GM12865 (cell line): ENCODE results near the gene HES5.

ENCODE experiments used
- DNase-seq: peaks from one replicate; pipeline ENCODE4 v3.0.0; 2010; ENCODE audit warnings: low read depth
- H3K4me3 ChIP-seq: 2 replicates; pipeline ENCODE4 v1.5.1; 2011; ENCODE audit warnings: mild to moderate bottlenecking, low read depth, low read length, control low read depth
- TF ChIP-seq, protein P1 (sequence below): IDR thresholded peaks from 2 replicates; pipeline ENCODE4 v1.5.1; 2011; ENCODE audit warnings: low read length, control low read depth, low read depth, inconsistent platforms; ENCODE audit not compliant: insufficient read depth; ENCODE audit errors: missing control alignments

Gene HES5

DNA sequence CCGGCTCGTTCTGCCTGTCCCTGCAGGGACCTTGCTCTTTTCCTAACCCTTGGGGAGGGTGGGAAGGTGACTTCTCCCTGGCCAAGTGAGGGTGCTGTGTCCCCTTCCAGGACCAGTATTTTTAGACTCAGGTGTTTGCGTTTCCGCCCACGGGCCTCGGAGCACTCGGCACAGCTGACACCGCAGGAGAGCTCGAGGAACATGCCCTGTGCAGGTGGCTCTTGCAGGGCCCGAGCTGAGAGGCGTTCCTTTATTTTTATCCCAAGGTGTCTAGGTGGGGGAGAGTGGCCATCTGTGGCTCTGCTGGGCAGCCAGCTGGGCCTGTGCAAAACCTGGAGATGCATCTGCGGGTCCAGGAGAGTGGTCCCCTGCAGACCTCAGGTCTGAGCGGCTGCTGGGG is 38.0 kb downstream of the HES5 start:
- TF ChIP-seq, protein P1, sequence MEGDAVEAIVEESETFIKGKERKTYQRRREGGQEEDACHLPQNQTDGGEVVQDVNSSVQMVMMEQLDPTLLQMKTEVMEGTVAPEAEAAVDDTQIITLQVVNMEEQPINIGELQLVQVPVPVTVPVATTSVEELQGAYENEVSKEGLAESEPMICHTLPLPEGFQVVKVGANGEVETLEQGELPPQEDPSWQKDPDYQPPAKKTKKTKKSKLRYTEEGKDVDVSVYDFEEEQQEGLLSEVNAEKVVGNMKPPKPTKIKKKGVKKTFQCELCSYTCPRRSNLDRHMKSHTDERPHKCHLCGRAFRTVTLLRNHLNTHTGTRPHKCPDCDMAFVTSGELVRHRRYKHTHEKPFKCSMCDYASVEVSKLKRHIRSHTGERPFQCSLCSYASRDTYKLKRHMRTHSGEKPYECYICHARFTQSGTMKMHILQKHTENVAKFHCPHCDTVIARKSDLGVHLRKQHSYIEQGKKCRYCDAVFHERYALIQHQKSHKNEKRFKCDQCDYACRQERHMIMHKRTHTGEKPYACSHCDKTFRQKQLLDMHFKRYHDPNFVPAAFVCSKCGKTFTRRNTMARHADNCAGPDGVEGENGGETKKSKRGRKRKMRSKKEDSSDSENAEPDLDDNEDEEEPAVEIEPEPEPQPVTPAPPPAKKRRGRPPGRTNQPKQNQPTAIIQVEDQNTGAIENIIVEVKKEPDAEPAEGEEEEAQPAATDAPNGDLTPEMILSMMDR = no peak
- no peak overlapping the region for H3K4me3 ChIP-seq
- DNase-seq = no peak

- no peak for DNase-seq
- TF ChIP-seq, protein P1 = no peak
- H3K4me3 ChIP-seq = no peak overlapping the region
These were observed 40.4 kb downstream of the HES5 start for GRCh38 chr1:2489615-2490014.

GRCh38 chr1:2488688-2489087 is 41.4 kb downstream of the HES5 start:
- DNase-seq = no peak
- TF ChIP-seq, protein P1 = no peak
- H3K4me3 ChIP-seq = no peak overlapping the region

- no peak overlapping the region for H3K4me3 ChIP-seq
- no peak for DNase-seq
- TF ChIP-seq, protein P1 = no peak
These were observed 43.5 kb downstream of the HES5 start for GRCh38 chr1:2486558-2486957.

DNA sequence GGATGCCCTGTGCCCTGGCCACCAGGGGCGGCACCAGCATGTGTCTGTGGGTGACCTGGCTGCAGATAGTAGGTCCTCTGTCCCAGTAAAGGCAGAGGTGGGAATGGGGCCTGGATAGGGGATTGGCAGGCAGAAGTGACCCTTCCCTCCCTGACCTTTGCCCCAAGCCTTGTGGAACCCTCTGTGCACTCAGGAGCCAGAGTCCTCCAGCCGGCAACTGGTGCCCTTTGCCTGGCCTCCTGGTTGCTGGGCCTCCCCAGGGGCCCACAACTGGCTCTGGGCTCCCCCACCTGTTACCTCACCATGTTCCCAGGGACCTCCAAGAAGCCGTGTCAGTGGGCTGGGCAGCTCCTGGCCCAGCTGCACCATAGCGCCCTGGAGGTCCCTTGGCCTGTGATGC is 44.0 kb downstream of the HES5 start:
- TF ChIP-seq, protein P1 = no peak
- no peak overlapping the region for H3K4me3 ChIP-seq
- DNase-seq = no peak

DNA sequence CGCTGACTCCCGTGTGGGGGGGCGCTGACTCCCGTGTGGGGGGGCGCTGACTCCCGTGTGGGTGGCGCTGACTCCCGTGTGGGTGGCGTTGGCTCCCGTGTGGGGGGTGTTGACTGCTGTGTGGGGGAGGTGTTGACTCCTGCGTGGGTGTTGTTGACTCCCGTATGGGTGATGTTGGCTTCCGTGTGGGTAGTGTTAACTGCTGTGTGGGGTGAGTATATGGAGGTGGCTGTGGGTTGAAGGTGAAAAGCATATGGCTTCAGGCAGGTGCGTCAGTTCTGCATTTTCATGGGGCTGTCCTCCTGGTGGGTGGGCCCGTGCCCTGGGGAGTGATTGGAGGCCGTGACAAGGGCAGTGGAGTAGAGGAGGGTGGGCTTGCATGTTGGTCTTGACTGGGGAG is 46.1 kb downstream of the HES5 start:
- TF ChIP-seq, protein P1 = no peak
- no peak for DNase-seq
- no peak overlapping the region for H3K4me3 ChIP-seq

DNA sequence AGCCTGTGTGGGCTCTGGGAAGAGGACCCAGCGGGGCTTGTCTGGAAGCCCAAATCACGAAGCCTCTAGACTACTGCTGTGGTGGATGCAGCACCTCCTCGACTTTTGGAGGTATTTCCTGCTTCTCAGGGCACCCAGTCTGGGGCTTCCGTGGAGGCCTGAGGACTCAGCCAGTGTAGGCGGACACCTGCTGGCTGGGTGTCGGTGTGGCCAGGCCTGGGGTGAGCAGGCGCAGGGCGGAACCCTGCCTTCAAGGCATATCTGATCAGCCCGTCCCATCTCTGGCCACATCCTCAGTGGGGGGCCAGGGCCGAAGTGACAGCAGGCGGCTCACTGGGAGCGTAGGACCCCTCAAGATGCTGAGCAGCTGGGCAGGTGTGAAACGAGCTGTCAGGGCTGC is 47.0 kb downstream of the HES5 start:
- no peak for DNase-seq
- no peak overlapping the region for H3K4me3 ChIP-seq
- TF ChIP-seq, protein P1 = no peak
